NCI-H2107 treated with DMSO at 0.1 percent for 48 hours (cell line): ENCODE measurements around the gene TSKU.
"Not testable (repeated sequence)": the region's sequence is repeated elsewhere in the genome, so short reads cannot be mapped to it uniquely, and the experiment has no call there.

ENCODE experiments used
- DNase-seq: peaks from one replicate; lab custom pipeline; 2025; ENCODE audit not compliant: unreplicated experiment; lab: John Stamatoyannopoulos, UW

TSKU gene

GRCh38 chr11:76823481-76824028, 40.4 kb downstream of the TSKU start:
- DNase-seq, result no peak

DNA sequence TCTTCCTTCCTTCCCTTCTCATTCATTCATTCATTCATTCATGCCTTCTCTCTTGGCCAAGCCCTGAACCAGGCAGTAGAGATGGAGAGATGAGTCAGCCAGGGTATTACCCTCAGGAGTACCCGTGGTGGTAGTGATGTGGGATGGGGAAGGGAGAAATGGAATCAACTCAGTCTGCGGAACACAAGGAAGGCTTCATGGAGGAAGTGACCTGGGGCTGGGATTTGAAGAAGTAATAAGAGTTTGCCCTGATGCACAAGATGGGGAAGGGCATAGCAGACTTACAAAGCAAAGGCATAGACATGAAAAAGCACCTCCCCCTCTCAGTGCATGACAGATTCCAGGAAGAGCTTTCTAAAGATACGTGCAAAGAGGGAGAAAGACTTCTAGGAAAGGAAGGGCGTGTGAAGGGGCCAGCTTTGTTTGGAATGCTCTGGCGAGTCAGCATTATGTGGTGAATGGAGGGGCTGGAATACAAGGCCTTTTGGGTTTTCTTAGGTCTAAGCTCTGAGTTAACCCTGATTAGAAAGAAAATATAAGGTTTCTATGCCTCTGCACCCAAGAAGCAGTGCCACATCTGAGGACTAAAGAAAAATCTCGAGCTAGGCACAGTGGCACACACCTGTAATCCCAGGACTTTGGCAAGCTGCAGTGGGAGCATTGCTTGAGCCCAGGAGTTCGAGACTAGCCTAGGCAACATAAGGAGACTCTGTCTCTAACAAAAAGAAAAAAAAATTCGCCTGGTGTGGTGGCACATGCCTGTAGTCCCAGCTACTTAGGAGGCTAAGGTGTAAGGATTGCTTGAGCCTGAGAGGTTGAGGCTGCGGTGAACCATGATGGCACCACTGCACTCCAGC, 41.2 kb downstream of the TSKU start:
- no peak for DNase-seq

DNA sequence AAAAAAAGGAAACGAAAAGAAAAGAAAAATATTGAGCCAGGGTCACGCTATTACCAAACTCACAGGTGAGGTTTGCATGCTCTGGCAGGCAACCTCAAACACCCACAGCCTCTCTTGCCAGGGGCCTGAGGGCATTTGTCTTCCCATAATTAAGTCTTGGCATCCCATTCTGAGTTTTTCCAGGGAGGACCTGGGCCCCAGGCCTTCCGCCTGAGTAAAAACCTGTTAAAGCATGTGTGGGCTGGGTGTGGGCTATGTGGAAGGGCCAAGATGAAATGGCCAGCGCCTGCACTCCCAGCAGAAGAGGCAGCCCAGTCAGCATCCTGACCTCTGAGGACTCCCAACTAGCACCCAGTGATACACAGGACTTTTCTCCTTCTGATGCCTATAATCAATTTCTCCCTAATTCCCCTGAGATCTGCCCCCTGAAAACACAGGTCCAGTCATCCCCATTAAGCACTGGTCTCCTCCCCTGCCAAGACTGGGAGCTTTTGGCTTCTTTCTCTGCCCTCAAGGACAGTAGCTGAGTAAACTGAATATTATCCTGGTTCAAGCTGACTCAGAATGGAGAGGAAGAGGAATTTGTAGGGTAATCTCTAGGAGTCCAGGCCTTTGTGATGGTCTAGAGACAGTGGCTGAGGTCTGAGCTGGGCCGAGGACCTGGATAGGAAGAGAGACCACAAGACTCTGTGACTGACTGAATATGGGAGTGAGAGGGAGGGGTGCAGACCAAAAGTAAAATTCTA, 42.0 kb downstream of the TSKU start:
- DNase-seq, result no peak

- DNase-seq, result no peak
Measured at GRCh38 chr11:76825726-76826396, 42.7 kb downstream of the TSKU start.

DNA sequence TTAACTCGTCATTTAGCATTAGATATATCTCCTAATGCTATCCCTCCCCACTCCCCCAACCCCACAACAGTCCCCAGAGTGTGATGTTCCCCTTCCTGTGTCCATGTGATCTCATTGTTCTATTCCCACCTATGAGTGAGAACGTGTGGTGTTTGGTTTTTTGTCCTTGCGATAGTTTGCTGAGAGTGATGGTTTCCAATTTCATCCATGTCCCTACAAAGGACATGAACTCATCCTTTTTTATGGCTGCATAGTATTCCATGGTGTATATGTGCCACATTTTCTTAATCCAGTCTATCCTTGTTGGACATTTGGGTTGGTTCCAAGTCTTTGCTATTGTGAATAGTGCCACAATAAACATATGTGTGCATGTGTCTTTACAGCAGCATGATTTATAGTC, 43.4 kb downstream of the TSKU start:
- DNase-seq, result not testable (repeated sequence)

GRCh38 chr11:76827005-76827404, 43.8 kb downstream of the TSKU start:
- DNase-seq, result not testable (repeated sequence)

GRCh38 chr11:76830639-76831327, 47.6 kb downstream of the TSKU start:
- DNase-seq, result no peak

DNA sequence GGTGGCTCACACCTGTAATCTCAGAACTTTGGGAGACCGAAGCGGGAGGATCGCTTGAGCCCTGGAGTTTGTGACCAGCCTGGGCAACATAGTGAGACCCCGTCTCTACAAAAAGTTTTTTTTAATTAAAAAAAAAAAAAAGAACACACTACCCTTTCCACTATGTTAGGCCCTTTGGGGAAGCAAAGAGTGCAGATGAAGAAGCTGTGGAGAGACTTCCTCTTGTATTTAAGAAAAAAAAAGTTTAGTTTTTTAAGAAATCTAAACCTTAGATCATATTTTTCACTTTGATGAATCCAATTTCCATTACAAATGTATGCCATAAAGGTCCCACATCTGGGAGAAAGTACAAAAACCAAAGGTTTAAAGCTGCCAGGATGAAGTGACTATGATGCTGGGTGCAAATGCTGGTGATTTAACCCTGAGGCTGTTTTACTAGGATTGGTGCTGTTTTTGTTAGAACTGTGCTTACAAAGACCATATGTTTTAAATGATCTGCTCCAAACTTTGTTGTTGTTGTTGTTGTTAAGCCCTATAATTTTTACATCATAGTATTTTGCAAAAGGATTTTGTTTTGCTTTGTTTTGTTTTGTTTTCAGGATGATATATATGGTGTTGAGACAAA, 48.6 kb downstream of the TSKU start:
- no peak for DNase-seq

DNA sequence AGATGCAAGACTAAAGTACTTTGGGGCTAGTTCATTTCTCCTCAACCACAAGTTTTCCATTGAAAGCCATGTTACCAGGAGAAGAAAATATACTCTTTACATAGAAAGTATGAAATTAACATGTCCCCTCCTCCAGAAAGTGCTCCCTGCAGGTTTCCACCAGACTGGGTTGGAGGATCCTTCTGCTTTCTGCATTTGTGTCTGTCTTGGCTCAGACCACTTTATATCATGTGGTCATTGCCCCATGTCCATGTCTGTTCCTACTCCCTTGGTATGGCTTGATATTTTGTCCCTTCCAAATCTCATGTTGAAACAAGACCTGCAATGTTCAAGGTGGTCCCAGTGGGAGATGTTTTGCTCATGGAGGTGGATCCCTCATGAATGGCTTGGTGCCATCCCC, 49.2 kb downstream of the TSKU start:
- no peak for DNase-seq

- DNase-seq, result no peak
Measured at GRCh38 chr11:76834151-76834550, 51.0 kb downstream of the TSKU start.

- DNase-seq, result no peak
Measured at GRCh38 chr11:76835036-76835435, 51.9 kb downstream of the TSKU start.

DNA sequence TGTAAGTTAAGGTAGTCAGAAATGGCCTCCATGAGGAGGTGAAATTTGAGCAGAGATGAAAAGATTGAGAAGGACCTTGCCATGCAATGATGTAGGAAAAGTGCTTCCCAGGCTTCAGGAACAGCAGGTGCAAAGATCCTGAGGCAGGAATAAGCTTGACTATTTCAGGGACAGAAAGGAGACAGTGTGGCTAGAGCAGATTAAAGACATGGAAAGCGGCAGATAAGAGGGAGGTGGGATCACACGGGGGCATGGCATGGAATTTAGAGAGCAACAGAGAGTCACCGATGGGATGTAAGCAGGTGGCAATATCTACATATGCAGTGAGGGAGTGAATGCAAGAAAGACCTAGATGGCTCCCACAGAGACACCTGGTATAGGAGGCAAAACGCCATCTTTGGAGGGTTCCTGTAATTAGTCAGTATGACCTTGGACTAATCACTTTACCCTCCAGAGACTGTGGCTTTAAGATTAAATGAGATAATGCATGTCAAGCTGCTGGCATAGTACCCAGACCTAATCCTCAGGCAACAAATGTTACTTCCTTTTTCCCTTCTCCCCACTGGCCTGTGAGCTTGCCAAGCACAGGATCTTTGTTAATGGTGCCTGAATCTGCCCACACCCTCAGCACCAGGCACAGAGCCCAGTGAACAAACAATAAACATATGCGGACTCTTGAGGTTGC, 52.9 kb downstream of the TSKU start:
- DNase-seq, result no peak

DNA sequence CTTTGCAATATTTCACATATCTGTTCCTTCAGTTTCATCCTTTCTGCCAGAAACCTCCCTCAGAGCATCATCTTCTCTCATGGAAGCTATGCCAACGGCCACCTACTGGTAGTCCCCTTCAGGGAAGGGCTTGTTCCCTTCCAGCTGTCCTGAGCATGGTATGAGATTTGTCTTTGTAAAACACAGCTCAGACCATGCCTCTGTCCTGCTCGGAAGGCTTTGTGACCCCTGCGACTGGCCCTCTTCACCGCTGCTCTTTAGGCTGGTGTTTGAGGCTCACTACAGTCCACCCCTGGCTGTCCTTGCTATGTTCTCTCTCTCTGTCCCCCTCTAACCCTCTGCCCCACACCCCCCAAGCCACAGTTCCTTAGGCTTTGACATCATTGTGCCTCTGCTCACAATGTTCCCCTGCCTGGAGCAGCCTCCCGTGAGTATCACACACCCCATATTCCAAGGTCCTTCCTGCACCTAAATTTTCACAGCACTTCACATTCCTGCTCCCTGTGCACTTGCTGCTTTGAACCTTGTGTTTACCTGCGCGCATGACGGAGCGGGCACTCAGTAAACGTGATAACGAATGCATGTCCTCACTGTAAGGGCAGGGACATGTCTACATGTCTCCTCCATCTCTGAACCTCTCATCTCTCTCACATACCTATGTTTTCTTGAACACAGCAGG, 53.6 kb downstream of the TSKU start:
- no peak for DNase-seq

- DNase-seq, result no peak
Measured at GRCh38 chr11:76837696-76838677, 54.8 kb downstream of the TSKU start.

- DNase-seq, result no peak
Measured at GRCh38 chr11:76838678-76839068, 55.5 kb downstream of the TSKU start.

- no peak for DNase-seq
Measured at GRCh38 chr11:76839311-76839710, 56.2 kb downstream of the TSKU start.

DNA sequence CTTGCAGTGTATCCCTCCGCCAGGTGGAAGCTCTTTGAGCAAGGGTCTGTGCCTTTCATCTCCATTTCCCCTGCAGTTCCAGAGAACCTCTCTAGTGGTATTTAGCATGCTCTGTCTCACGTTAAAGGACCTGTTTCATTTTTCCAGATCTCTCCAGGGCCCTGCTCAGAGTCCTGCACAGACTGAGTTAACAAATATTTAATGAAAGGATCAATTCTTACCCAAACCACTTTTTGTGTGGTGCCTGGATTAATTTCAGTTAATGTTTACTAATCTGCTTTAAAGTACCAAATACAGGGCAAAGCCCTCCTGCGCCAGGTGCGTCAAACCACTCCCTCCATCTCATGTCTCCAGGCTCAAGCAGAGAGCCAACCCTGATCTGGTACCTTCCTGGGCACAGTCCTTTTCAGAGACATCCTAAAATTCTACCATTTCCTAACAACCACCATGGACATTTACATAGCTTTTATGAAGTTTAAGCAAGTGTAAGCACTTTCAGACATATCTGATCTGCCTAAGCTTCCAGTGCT, 58.8 kb downstream of the TSKU start:
- DNase-seq, result no peak

- no peak for DNase-seq
Measured at GRCh38 chr11:76843907-76844306, 60.8 kb downstream of the TSKU start.
